IMR-90 (cell line): ENCODE results near the gene DELE1. TPM values are rescaled to one million over a fixed set of nuclear protein-coding genes. Genes with fewer than 3 reads are reported as not detected.
A peak's percentile ranks its signal among the peaks of the same experiment; 100 is the strongest.

Experiments used
- ATAC-seq: fragments of 200-7000 bp; cut with Tn5 transposase; 2 replicates; pipeline ENCODE4 v1.9.1; 2020; ENCODE audit warnings: low read depth, mild to moderate bottlenecking, moderate library complexity
- BruUV-seq: library from RNA; stranded (reverse); fragments of 400-500 nt; replicated peaks from 2 replicates; lab custom pipeline; 2021; lab: Mats Ljungman, UMichigan
- CTCF ChIA-PET: fragments of 300-600 bp; formaldehyde crosslinking; extraction: SDS; loops from one replicate; lab custom pipeline; 2021; ENCODE audit warnings: antibody characterized with exemption; lab: Yijun Ruan, JAX
- POLR2A ChIA-PET: fragments of 300-600 bp; sonication (Branson Sonifier 250); formaldehyde crosslinking; loops from one replicate; lab custom pipeline; 2022; ENCODE audit warnings: antibody characterized with exemption; ENCODE audit not compliant: unreplicated experiment; lab: Charles Lee
- DNase-seq: peaks from one replicate; pipeline ENCODE4 v3.0.0; 2013
- H2AFZ ChIP-seq: replicated peaks from 2 replicates; pipeline ENCODE3; 2013; ENCODE audit warnings: low read length, mild to moderate bottlenecking; ENCODE audit not compliant: poor library complexity
- H2AK5ac ChIP-seq: 2 replicates; pipeline ENCODE4 v1.6.1; 2013; ENCODE audit warnings: low read depth, low read length, inconsistent platforms
- H2AK9ac ChIP-seq: replicated peaks from 2 replicates; pipeline ENCODE3; 2013; ENCODE audit warnings: mild to moderate bottlenecking, low read depth, low read length, moderate library complexity; ENCODE audit not compliant: poor library complexity
- H2BK120ac ChIP-seq: 2 replicates; pipeline ENCODE4 v1.6.1; 2013; ENCODE audit warnings: low read depth, low read length, inconsistent platforms
- H2BK15ac ChIP-seq: 3 replicates; pipeline ENCODE4 v1.6.1; 2013; ENCODE audit warnings: low read depth, low read length, inconsistent platforms
- H2BK20ac ChIP-seq: 2 replicates; pipeline ENCODE4 v1.6.1; 2013; ENCODE audit warnings: low read depth, mild to moderate bottlenecking, inconsistent platforms, low read length, moderate library complexity
- H2BK5ac ChIP-seq: 2 replicates; pipeline ENCODE4 v1.6.1; 2013; ENCODE audit warnings: mild to moderate bottlenecking, low read depth, low read length, inconsistent platforms; ENCODE audit not compliant: poor library complexity, severe bottlenecking
- H3K14ac ChIP-seq: replicated peaks from 2 replicates; pipeline ENCODE4 v1.6.1; 2013; ENCODE audit warnings: low read depth, low read length, inconsistent platforms
- H3K18ac ChIP-seq: 2 replicates; pipeline ENCODE4 v1.6.1; 2013; ENCODE audit warnings: low read depth, low read length, control low read depth
- H3K23ac ChIP-seq: 2 replicates; pipeline ENCODE4 v1.6.1; 2013; ENCODE audit warnings: low read depth, low read length, inconsistent platforms
- H3K27ac ChIP-seq: 2 replicates; pipeline ENCODE4 v1.5.1; 2013; ENCODE audit warnings: mild to moderate bottlenecking, control low read depth, low read length; ENCODE audit not compliant: insufficient read depth
- H3K27me3 ChIP-seq: 2 replicates; pipeline ENCODE4 v1.6.1; 2013; ENCODE audit warnings: low read length; ENCODE audit not compliant: control insufficient read depth, insufficient read depth
- H3K36me3 ChIP-seq: 2 replicates; pipeline ENCODE4 v1.6.1; 2013; ENCODE audit warnings: low read length, mixed read lengths; ENCODE audit not compliant: control insufficient read depth, insufficient read depth
- H3K4ac ChIP-seq: 2 replicates; pipeline ENCODE4 v1.6.1; 2013; ENCODE audit warnings: low read depth, low read length, inconsistent platforms
- H3K4me1 ChIP-seq: 2 replicates; pipeline ENCODE4 v1.6.1; 2013; ENCODE audit warnings: low read length, mixed read lengths; ENCODE audit not compliant: control insufficient read depth, insufficient read depth
- H3K4me2 ChIP-seq: 2 replicates; pipeline ENCODE4 v1.6.1; 2013; ENCODE audit warnings: low read depth, mild to moderate bottlenecking, control low read depth, low read length, moderate library complexity
- H3K4me3 ChIP-seq: 2 replicates; pipeline ENCODE4 v1.5.1; 2013; ENCODE audit warnings: low read depth, mild to moderate bottlenecking, control low read depth, low read length, moderate library complexity; ENCODE audit not compliant: insufficient read depth
- H3K56ac ChIP-seq: 2 replicates; pipeline ENCODE4 v1.6.1; 2013; ENCODE audit warnings: low read length, inconsistent platforms; ENCODE audit not compliant: insufficient read depth; ENCODE audit errors: extremely low read depth
- H3K79me1 ChIP-seq, 2 experiments: 2 replicates each; pipeline ENCODE4 v1.6.1; 2013; ENCODE audit warnings: low read length in 2 of 2, inconsistent platforms in 1 of 2, low read depth in 1 of 2
- H3K9ac ChIP-seq: 2 replicates; pipeline ENCODE4 v1.6.1; 2013; ENCODE audit warnings: low read depth, low read length, control low read depth
- H3K9me1 ChIP-seq: 2 replicates; pipeline ENCODE4 v1.6.1; 2013; ENCODE audit warnings: low read length, inconsistent platforms; ENCODE audit not compliant: insufficient read depth
- H3K9me3 ChIP-seq: 2 replicates; pipeline ENCODE4 v1.6.1; 2013; ENCODE audit warnings: low read length; ENCODE audit not compliant: control insufficient read depth, insufficient read depth
- H4K20me1 ChIP-seq: 2 replicates; pipeline ENCODE4 v1.6.1; 2013; ENCODE audit warnings: low read length, inconsistent platforms; ENCODE audit not compliant: insufficient read depth
- H4K5ac ChIP-seq: 2 replicates; pipeline ENCODE4 v1.6.1; 2013; ENCODE audit warnings: mild to moderate bottlenecking, low read depth, low read length, control low read depth
- H4K8ac ChIP-seq, 2 experiments: 2 replicates each; pipeline ENCODE4 v1.6.1; 2013; ENCODE audit warnings: low read depth in 2 of 2, low read length in 2 of 2, control low read depth in 1 of 2, inconsistent platforms in 1 of 2
- H4K91ac ChIP-seq: 2 replicates; pipeline ENCODE4 v1.6.1; 2013; ENCODE audit warnings: low read depth, low read length, inconsistent platforms; ENCODE audit not compliant: insufficient read depth
- BHLHE40 ChIP-seq: fragments of 150-350 bp; IDR thresholded peaks from 2 replicates; pipeline ENCODE4 v1.6.1; 2016; ENCODE audit warnings: mild to moderate bottlenecking, low read depth, low read length
- CEBPB ChIP-seq: IDR thresholded peaks from 2 replicates; pipeline ENCODE4 v1.6.1; 2012; ENCODE audit warnings: low read depth, low read length, improper control_type of control experiment
- CTCF ChIP-seq: conservative IDR thresholded peaks from 2 replicates; pipeline ENCODE4 v1.5.1; 2012; ENCODE audit warnings: mild to moderate bottlenecking, low read depth, low read length, improper control_type of control experiment
- MAFK ChIP-seq: IDR thresholded peaks from 2 replicates; pipeline ENCODE4 v1.6.1; 2012; ENCODE audit warnings: low read depth, low read length, improper control_type of control experiment
- MXI1 ChIP-seq: IDR thresholded peaks from 2 replicates; pipeline ENCODE4 v1.6.1; 2012; ENCODE audit warnings: low read depth, mild to moderate bottlenecking, low read length, moderate library complexity, borderline replicate concordance
- NFE2L2 ChIP-seq: fragments of 150-350 bp; IDR thresholded peaks from 2 replicates; pipeline ENCODE4 v1.6.1; 2016; ENCODE audit warnings: low read depth, mild to moderate bottlenecking, low read length
- RCOR1 ChIP-seq: IDR thresholded peaks from 2 replicates; pipeline ENCODE4 v1.6.1; 2012; ENCODE audit warnings: mild to moderate bottlenecking, low read length, improper control_type of control experiment; ENCODE audit not compliant: insufficient replicate concordance
- WGBS, 2 experiments: methylation state at CpG; one replicate each; pipeline versions ENCODE4 v1.1.5 to v1.1.7; 2013; ENCODE audit warnings: missing lambda C conversion rate in 2 of 2; ENCODE audit not compliant: insufficient read length in 1 of 2; ENCODE audit errors: extremely low coverage in 2 of 2; 5-methylcytosine and 5-hydroxymethylcytosine counted together
- dilution Hi-C: fragments of 300-500 bp; cut with HindIII; formaldehyde crosslinking; loops from one replicate; pipeline ENCODE4 v1.14.3; 2018; ENCODE audit warnings: low sequenced_read_pairs; ENCODE audit not compliant: unreplicated experiment
- in situ Hi-C: fragments of 300-500 bp; cut with MboI; formaldehyde crosslinking; loops from 3 replicates; pipeline ENCODE4 v1.14.3; 2019; ENCODE audit warnings: low sequenced_read_pairs, inconsistent platforms, mixed read lengths
- intact Hi-C: fragments of 100-400 bp; cut with micrococcal nuclease; formaldehyde crosslinking; loops from 2 replicates; pipeline ENCODE4 v1.10.0; 2022
- polyA plus RNA-seq, 3 experiments: library from polyadenylated mRNA; depleted of rRNA; stranded (reverse); fragments of >200 nt; gene quantifications; 2 replicates each; pipeline ENCODE4 v1.2.3, GENCODE V29; 2012; ENCODE audit warnings: low replicate concordance in 1 of 3
- total RNA-seq: library from RNA; depleted of rRNA; stranded (reverse); fragments of >200 nt; gene quantifications from 2 replicates; pipeline ENCODE4 v1.2.3, GENCODE V29; 2012

The DELE1 gene
- total and polyA plus RNA-seq, 2 of the 4 experiments (the other 2 are of a cell fraction) = 28.0 to 66.1 TPM

GRCh38 chr5:141958546-141959172 is 35.0 kb downstream of the DELE1 start:
- no peak overlapping the region for H3K4me3 ChIP-seq
- peak overlapping the region; percentile 25; the same call in 1 of the 2 replicates for H3K23ac ChIP-seq
- H2AK5ac ChIP-seq = no peak overlapping the region
- no peak overlapping the region for H3K4ac ChIP-seq
- ChIA-PET POLR2A (no interaction called here), CTCF (interaction anchor here (0.6 to 3.3 kb wide), 6 partner anchors 11 to 294 kb away, joined by 3 to 28 read pairs (median 3); partner anchors contain the start of genes DELE1 and RNF14)
- H2AK9ac ChIP-seq = no peak overlapping the region
- ATAC-seq (no peak), DNase-seq (peak; percentile 13)
- no peak overlapping the region for H2BK15ac ChIP-seq
- TF ChIP-seq NFE2L2 = no peak
- TF ChIP-seq MXI1 = no peak
- TF ChIP-seq BHLHE40 = no peak
- TF ChIP-seq MAFK = no peak
- TF ChIP-seq RCOR1 = no peak
- no peak for TF ChIP-seq CTCF
- 0 out of 2 replicates have a peak, but pooled peaks have one; percentile 8 for TF ChIP-seq CEBPB
- no TSS peak for BruUV-seq
- no peaks in the 10 kb centered on the region for H3K9me3 ChIP-seq
- no peaks in the 10 kb centered on the region for H3K9me1 ChIP-seq
- no peak overlapping the region for H3K4me2 ChIP-seq
- H4K5ac ChIP-seq = no peak overlapping the region
- H3K27me3 ChIP-seq = peaks cover 12% of the 10 kb centered on the region
- H3K14ac ChIP-seq = no peak overlapping the region
- in situ Hi-C loops = loop anchor here (5.0 kb wide), 2 partner anchors 81 to 266 kb away; partner anchors contain the start of gene PCDH1
- no peak overlapping the region for H2BK120ac ChIP-seq
- H3K79me1 ChIP-seq = no peaks in the 10 kb centered on the region
- H3K9ac ChIP-seq = no peak overlapping the region
- no peak overlapping the region for H2BK20ac ChIP-seq
- intact Hi-C loops = no loop called here
- no peak overlapping the region for H2AFZ ChIP-seq
- H3K4me1 ChIP-seq = no peaks in the 10 kb centered on the region
- no peaks in the 10 kb centered on the region for H3K36me3 ChIP-seq
- no peak overlapping the region for H3K27ac ChIP-seq
- no peak overlapping the region for H3K18ac ChIP-seq
- no peaks in the 10 kb centered on the region; the same call in 1 of the 2 replicates for H4K20me1 ChIP-seq
- dilution Hi-C loops = no loop called here
- no peak overlapping the region for H4K8ac ChIP-seq
- H2BK5ac ChIP-seq = no peak overlapping the region
- WGBS, 2 experiments = 70% methylated on average over 3 of the region's 8 CpGs; no CpG with 5 or more reads in 1 of the 2 experiments
- no peak overlapping the region for H4K91ac ChIP-seq
- no peak overlapping the region for H3K56ac ChIP-seq
